ENCODE data around the gene KCNT2. TPM values are rescaled to one million over a fixed set of nuclear protein-coding genes. Genes with fewer than 3 reads are reported as not detected.

The KCNT2 gene
- total RNA-seq, 4 donors from 2014 or later, result 6.5 to 16.6 (median 8.0) TPM

GRCh38 chr1:196598942-196599748, 9.1 kb downstream of the KCNT2 start:
- Histone ChIP-seq H3K27me3 (no peaks in the 10 kb centered on the region), H3K36me3 (no peaks in the 10 kb centered on the region), H3K9me3 (no peaks in the 10 kb centered on the region), H3K4me1 (peaks cover 0 to 7% (median 0%) of the 10 kb centered on the region in 4 donors), H3K4me3 (no peak overlapping the region), H3K27ac (replicated peaks in 1 of 4) (no peak overlapping the region)
- 66% methylated on average over 2 of the region's 2 CpGs for WGBS
- intact Hi-C loops (cut with DNase I), result no loop called here
- no peak for DNase-seq (ENCODE audit: extremely low spot score)
- TF ChIP-seq POLR2AphosphoS5 (IDR thresholded peaks at IDR 0.05) (no peak), EP300 (IDR thresholded peaks at IDR 0.05) (no peak), POLR2A (IDR thresholded peaks at IDR 0.05; ENCODE audit: low read depth) (no peak), CTCF (IDR thresholded peaks at IDR 0.05) (no peak)

- H3K36me3 ChIP-seq, result no peaks in the 10 kb centered on the region
- no peak for TF ChIP-seq EP300 (IDR thresholded peaks at IDR 0.05)
- TF ChIP-seq POLR2A (IDR thresholded peaks at IDR 0.05; ENCODE audit: low read depth), result no peak
- intact Hi-C loops (cut with DNase I), result no loop called here
- DNase-seq (ENCODE audit: extremely low spot score), result no peak
- WGBS, result 83% methylated on average over 2 of the region's 2 CpGs
- H3K4me3 ChIP-seq, result no peak overlapping the region
- no peaks in the 10 kb centered on the region for H3K4me1 ChIP-seq
- no peaks in the 10 kb centered on the region for H3K27me3 ChIP-seq
- H3K27ac ChIP-seq (replicated peaks in 1 of 4), result no peak overlapping the region
- H3K9me3 ChIP-seq, result no peaks in the 10 kb centered on the region
Measured at GRCh38 chr1:196594700-196595099, 13.5 kb downstream of the KCNT2 start.

- intact Hi-C loops (cut with DNase I), result no loop called here
- H3K36me3 ChIP-seq, result no peaks in the 10 kb centered on the region
Measured at GRCh38 chr1:196593955-196594354, 14.3 kb downstream of the KCNT2 start.

GRCh38 chr1:196590959-196591358, 17.3 kb downstream of the KCNT2 start:
- TF ChIP-seq EP300 (IDR thresholded peaks at IDR 0.05), result no peak
- TF ChIP-seq POLR2AphosphoS5 (IDR thresholded peaks at IDR 0.05), result no peak
- no peak for TF ChIP-seq CTCF (IDR thresholded peaks at IDR 0.05)
- no peak for TF ChIP-seq POLR2A (IDR thresholded peaks at IDR 0.05; ENCODE audit: low read depth)
- Histone ChIP-seq H3K27ac (replicated peaks in 1 of 4) (no peak overlapping the region), H3K4me1 (no peaks in the 10 kb centered on the region), H3K27me3 (no peaks in the 10 kb centered on the region), H3K9me3 (no peaks in the 10 kb centered on the region), H3K36me3 (no peaks in the 10 kb centered on the region), H3K4me3 (no peak overlapping the region)
- no peak for DNase-seq (ENCODE audit: extremely low spot score)
- 87% methylated on average over 3 of the region's 3 CpGs for whole genome bisulfite sequencing
- intact Hi-C loops (cut with DNase I), result no loop called here

More at GRCh38 chr1:196593955-196594354, 14.3 kb downstream of the KCNT2 start:
- no peak overlapping the region for H3K27ac ChIP-seq (replicated peaks in 1 of 4)
- H3K4me3 ChIP-seq, result no peak overlapping the region
- no peaks in the 10 kb centered on the region for H3K4me1 ChIP-seq
- no peak for TF ChIP-seq POLR2A (IDR thresholded peaks at IDR 0.05; ENCODE audit: low read depth)
- no peaks in the 10 kb centered on the region for H3K27me3 ChIP-seq
- DNase-seq (ENCODE audit: extremely low spot score), result no peak
- H3K9me3 ChIP-seq, result no peaks in the 10 kb centered on the region

- TF ChIP-seq POLR2A (IDR thresholded peaks at IDR 0.05; ENCODE audit: low read depth), result no peak
- TF ChIP-seq EP300 (IDR thresholded peaks at IDR 0.05), result no peak
- TF ChIP-seq POLR2AphosphoS5 (IDR thresholded peaks at IDR 0.05), result no peak
- no peak for TF ChIP-seq CTCF (IDR thresholded peaks at IDR 0.05)
- intact Hi-C loops (cut with DNase I), result no loop called here
- Histone ChIP-seq H3K9me3 (no peaks in the 10 kb centered on the region), H3K27ac (replicated peaks in 1 of 4) (no peak overlapping the region), H3K36me3 (no peaks in the 10 kb centered on the region), H3K27me3 (no peaks in the 10 kb centered on the region), H3K4me3 (no peak overlapping the region), H3K4me1 (no peaks in the 10 kb centered on the region)
- no peak for DNase-seq (ENCODE audit: extremely low spot score)
- 82% methylated on average over 5 of the region's 5 CpGs for WGBS
Measured at GRCh38 chr1:196590012-196590708, 18.1 kb downstream of the KCNT2 start.
